CD4-positive, alpha-beta T cell (primary cell): ENCODE results near the gene MBOAT2. TPM values are rescaled to one million over a fixed set of nuclear protein-coding genes. Genes with fewer than 3 reads are reported as not detected.

ENCODE experiments used
- ATAC-seq: fragments of 200-7000 bp; cut with Tn5 transposase; one replicate; pipeline ENCODE4 v1.10.0; 2022; ENCODE audit warnings: mild to moderate bottlenecking; ENCODE audit not compliant: poor library complexity
- CTCF ChIA-PET: fragments of 350-600 bp; sonication (Branson Sonifier 250); formaldehyde crosslinking; loops from one replicate; lab custom pipeline; 2021; ENCODE audit warnings: antibody characterized with exemption, inconsistent platforms; lab: Charles Lee
- POLR2A ChIA-PET: fragments of 350-600 bp; sonication (Branson Sonifier 250); formaldehyde crosslinking; loops from one replicate; lab custom pipeline; 2021; ENCODE audit warnings: antibody characterized with exemption, inconsistent platforms; lab: Charles Lee
- DNase-seq, 14 experiments: peaks; one replicate each; pipeline ENCODE4 v3.0.0-alpha.2; 2013 to 2020; ENCODE audit warnings: mixed read lengths in 2 of 14
- H3K27ac ChIP-seq, 2 donors: one replicate each; pipeline versions ENCODE4 v1.5.1 to v1.7.0; 2013; ENCODE audit warnings: low read length in 2 of 2, low read depth in 1 of 2, mild to moderate bottlenecking in 1 of 2
- H3K27me3 ChIP-seq, 2 experiments: 1 replicate in 1 of 2; 2 replicates in 1 of 2; pipeline versions ENCODE4 v1.6.1 to v1.7.0; 2013; ENCODE audit warnings: low read length in 2 of 2, control low read depth in 1 of 2, mild to moderate bottlenecking in 1 of 2, moderate library complexity in 1 of 2; ENCODE audit not compliant: insufficient read depth in 2 of 2, control insufficient read depth in 1 of 2
- H3K36me3 ChIP-seq: one replicate; pipeline ENCODE4 v1.6.1; 2013; ENCODE audit warnings: low read length, control low read depth; ENCODE audit not compliant: insufficient read depth
- H3K4me1 ChIP-seq: one replicate; pipeline ENCODE4 v1.6.1; 2013; ENCODE audit warnings: low read length, control low read depth; ENCODE audit not compliant: insufficient read depth
- H3K4me3 ChIP-seq: one replicate; pipeline ENCODE4 v1.5.1; 2013; ENCODE audit warnings: mild to moderate bottlenecking, low read length, moderate library complexity
- H3K9me3 ChIP-seq, 2 experiments: 1 replicate in 1 of 2; 2 replicates in 1 of 2; pipeline versions ENCODE4 v1.6.1 to v1.7.0; 2013; ENCODE audit warnings: low read length in 2 of 2, mild to moderate bottlenecking in 2 of 2, control low read depth in 1 of 2, moderate library complexity in 1 of 2; ENCODE audit not compliant: control insufficient read depth in 1 of 2, insufficient read depth in 1 of 2
- H3K27ac Mint-ChIP-seq: one replicate; pipeline ENCODE4 v1.8.0; 2020; ENCODE audit warnings: mixed read lengths
- H3K27me3 Mint-ChIP-seq: one replicate; pipeline ENCODE4 v1.8.0; 2021; ENCODE audit warnings: mixed read lengths
- H3K36me3 Mint-ChIP-seq: one replicate; pipeline ENCODE4 v1.8.0; 2021; ENCODE audit warnings: low read depth, mixed read lengths
- H3K4me1 Mint-ChIP-seq: one replicate; pipeline ENCODE4 v1.8.0; 2021; ENCODE audit warnings: low read depth, mixed read lengths
- H3K4me3 Mint-ChIP-seq: one replicate; pipeline ENCODE4 v1.8.0; 2020; ENCODE audit warnings: mild to moderate bottlenecking, mixed read lengths
- H3K9me3 Mint-ChIP-seq: one replicate; pipeline ENCODE4 v1.8.0; 2020; ENCODE audit warnings: mixed read lengths
- CTCF ChIP-seq: fragments of 200-600 bp; IDR thresholded peaks from one replicate; pipeline ENCODE4 v1.8.0; 2022; ENCODE audit warnings: antibody characterized with exemption, mild to moderate bottlenecking
- intact Hi-C, 2 experiments: fragments of 100-400 bp; cut with DNase I in 1 of 2; cut with micrococcal nuclease in 1 of 2; formaldehyde crosslinking; loops; one replicate each; pipeline versions ENCODE4 v1.15.1 to v1.9.0; 2023 to 2025; cut with DNase I, micrococcal nuclease
- total RNA-seq, 174 experiments: library from RNA in 2 of 174; stranded (reverse) in 2 of 174; gene quantifications; one replicate each; pipeline ENCODE4 v1.2.3 and lab custom pipeline; 2021 to 2026

MBOAT2 gene
- total RNA-seq, 2 experiments from 2014 or later = 1.9 to 2.0 TPM

DNA sequence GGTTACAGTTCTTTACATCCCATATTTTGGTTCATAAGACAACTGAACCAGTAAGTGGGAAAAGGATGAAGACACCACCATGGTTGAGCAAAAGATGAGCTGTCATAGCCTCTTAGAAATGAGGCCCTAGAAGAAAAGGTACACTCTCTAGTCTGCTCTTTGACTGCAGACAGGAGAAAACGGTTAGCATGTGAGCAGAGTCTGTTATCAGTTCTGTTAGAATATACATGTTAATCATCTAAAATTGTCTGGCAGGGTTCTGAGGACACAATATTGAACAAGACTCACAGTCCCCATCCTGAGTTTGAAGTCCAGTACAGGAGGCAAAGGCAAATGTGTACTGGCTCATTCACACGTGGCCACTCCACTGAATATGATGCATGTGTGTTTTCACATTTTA, 78.1 kb downstream of the MBOAT2 start:
- Mint-ChIP-seq H3K9me3 (no peaks in the 10 kb centered on the region), H3K4me1 (no peaks in the 10 kb centered on the region), H3K27me3 (no peaks in the 10 kb centered on the region), H3K27ac (no peak overlapping the region), H3K36me3 (no peaks in the 10 kb centered on the region), H3K4me3 (no peak overlapping the region)
- H3K27me3 ChIP-seq = no peaks in the 10 kb centered on the region
- DNase-seq = no peak
- intact Hi-C loops = no loop called here
- H3K36me3 ChIP-seq = no peaks in the 10 kb centered on the region
- H3K9me3 ChIP-seq = no peaks in the 10 kb centered on the region
- ChIA-PET POLR2A (no interaction called here), CTCF (no interaction called here)
- ATAC-seq = no peak
- no peak overlapping the region for H3K27ac ChIP-seq
- H3K4me3 ChIP-seq = no peak overlapping the region
- TF ChIP-seq CTCF = no peak
- no peaks in the 10 kb centered on the region for H3K4me1 ChIP-seq

DNA sequence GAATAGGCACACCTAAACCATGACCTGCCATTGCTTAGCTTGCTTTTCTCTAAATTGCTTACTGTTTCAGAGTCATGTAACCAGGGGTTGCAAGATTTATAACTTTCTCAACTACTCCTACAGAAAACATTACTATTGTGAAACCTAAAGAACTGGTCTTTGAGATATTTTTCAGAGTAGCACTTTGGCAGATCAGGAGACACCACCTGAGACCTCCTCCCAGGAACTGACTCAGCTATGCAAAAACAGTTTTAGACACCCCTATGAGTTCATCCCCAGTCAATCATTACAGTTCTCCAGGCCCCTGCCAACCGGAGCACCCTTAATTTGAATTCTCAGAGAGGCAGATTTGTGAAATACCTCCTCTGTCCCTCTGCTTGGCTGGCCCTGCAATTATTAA, 80.3 kb downstream of the MBOAT2 start:
- no peaks in the 10 kb centered on the region for H3K27me3 Mint-ChIP-seq
- Histone ChIP-seq H3K27me3 (no peaks in the 10 kb centered on the region), H3K9me3 (no peaks in the 10 kb centered on the region), H3K36me3 (no peaks in the 10 kb centered on the region), H3K27ac (no peak overlapping the region), H3K4me1 (no peaks in the 10 kb centered on the region), H3K4me3 (no peak overlapping the region)
- H3K36me3 Mint-ChIP-seq = no peaks in the 10 kb centered on the region
- no peaks in the 10 kb centered on the region for H3K4me1 Mint-ChIP-seq
- H3K4me3 Mint-ChIP-seq = no peak overlapping the region
- ATAC-seq (no peak), DNase-seq (no peak)
- no peak overlapping the region for H3K27ac Mint-ChIP-seq
- no peak for TF ChIP-seq CTCF
- POLR2A ChIA-PET = no interaction called here
- CTCF ChIA-PET = no interaction called here
- intact Hi-C loops = no loop called here
- no peaks in the 10 kb centered on the region for H3K9me3 Mint-ChIP-seq

GRCh38 chr2:8922431-8922830, 81.1 kb downstream of the MBOAT2 start:
- H3K9me3 ChIP-seq = no peaks in the 10 kb centered on the region
- no peaks in the 10 kb centered on the region for H3K27me3 ChIP-seq
- no peaks in the 10 kb centered on the region for H3K4me1 Mint-ChIP-seq
- H3K36me3 ChIP-seq = no peaks in the 10 kb centered on the region
- no peak overlapping the region for H3K4me3 Mint-ChIP-seq
- intact Hi-C loops = no loop called here
- H3K9me3 Mint-ChIP-seq = no peaks in the 10 kb centered on the region
- H3K36me3 Mint-ChIP-seq = no peaks in the 10 kb centered on the region
- CTCF ChIA-PET = no interaction called here
- no peaks in the 10 kb centered on the region for H3K4me1 ChIP-seq
- POLR2A ChIA-PET = no interaction called here
- no peak for TF ChIP-seq CTCF
- no peak overlapping the region for H3K27ac Mint-ChIP-seq
- no peak overlapping the region for H3K4me3 ChIP-seq
- no peaks in the 10 kb centered on the region for H3K27me3 Mint-ChIP-seq
- ATAC-seq (no peak), DNase-seq (no peak)
- H3K27ac ChIP-seq = no peak overlapping the region
